ENCODE measurements around the gene SYT7.

- TF ChIP-seq CTCF (IDR thresholded peaks at IDR 0.05) (no peak), POLR2A (IDR thresholded peaks at IDR 0.05) (no peak)
Measured at GRCh38 chr11:61505640-61506155, 75.2 kb downstream of the SYT7 start.
